Keratinocyte (primary cell): ENCODE measurements around the gene CMYA5. TPM values are rescaled to one million over a fixed set of nuclear protein-coding genes. Genes with fewer than 3 reads are reported as not detected.

Source experiments
- DNase-seq: peaks from one replicate; pipeline ENCODE4 v3.0.0-alpha.2; 2011; ENCODE audit warnings: low read depth, missing footprints, low spot score
- FAIRE-seq: peaks from 2 replicates; lab custom pipeline; 2011; peaks lifted over from hg19 to GRCh38; lab: Jason Lieb, UNC
- H2AFZ ChIP-seq: 2 replicates; pipeline ENCODE4 v1.6.0; 2012; ENCODE audit warnings: low read length, control low read depth, inconsistent platforms; ENCODE audit not compliant: control insufficient read depth
- H3K27ac ChIP-seq: 2 replicates; pipeline ENCODE4 v1.5.1; 2011; ENCODE audit warnings: low read length; ENCODE audit not compliant: control insufficient read depth, insufficient read depth
- H3K27me3 ChIP-seq: 3 replicates; pipeline ENCODE4 v1.6.0; 2011; ENCODE audit warnings: low read length; ENCODE audit not compliant: control insufficient read depth, insufficient read depth; ENCODE audit errors: extremely low read depth
- H3K36me3 ChIP-seq, 2 experiments: 2 replicates in 1 of 2; 3 replicates in 1 of 2; pipeline ENCODE4 v1.5.1; 2011; ENCODE audit warnings: low read length in 2 of 2, mild to moderate bottlenecking in 1 of 2; ENCODE audit not compliant: control insufficient read depth in 2 of 2, insufficient read depth in 2 of 2; ENCODE audit errors: extremely low read depth in 1 of 2
- H3K4me1 ChIP-seq: 3 replicates; pipeline ENCODE4 v1.5.1; 2011; ENCODE audit warnings: low read length; ENCODE audit not compliant: control insufficient read depth, insufficient read depth; ENCODE audit errors: extremely low read depth
- H3K4me2 ChIP-seq: 3 replicates; pipeline ENCODE4 v1.6.0; 2011; ENCODE audit warnings: low read depth, low read length; ENCODE audit not compliant: control insufficient read depth, insufficient read depth; ENCODE audit errors: extremely low read depth
- H3K4me3 ChIP-seq, 3 experiments: fragments of 200-600 bp in 1 of 3; sonication (generic) in 1 of 3; 2 replicates in 2 of 3; 3 replicates in 1 of 3; pipeline ENCODE4 v1.5.1; 2011 to 2016; ENCODE audit warnings: low read length in 3 of 3, mild to moderate bottlenecking in 3 of 3, control low read depth in 2 of 3, inconsistent platforms in 1 of 3, low read depth in 1 of 3, mixed read lengths in 1 of 3, mixed run types in 1 of 3, moderate library complexity in 1 of 3; ENCODE audit not compliant: control insufficient read depth in 2 of 3, insufficient read depth in 2 of 3; ENCODE audit errors: extremely low read depth in 1 of 3
- H3K79me2 ChIP-seq: 2 replicates; pipeline ENCODE4 v1.6.0; 2012; ENCODE audit warnings: low read length; ENCODE audit not compliant: control insufficient read depth, insufficient read depth
- H3K9ac ChIP-seq: 3 replicates; pipeline ENCODE4 v1.6.0; 2011; ENCODE audit warnings: low read length; ENCODE audit not compliant: control insufficient read depth, insufficient read depth; ENCODE audit errors: extremely low read depth
- H3K9me1 ChIP-seq: 3 replicates; pipeline ENCODE4 v1.6.0; 2011; ENCODE audit warnings: low read length; ENCODE audit not compliant: control insufficient read depth, insufficient read depth; ENCODE audit errors: extremely low read depth
- H3K9me3 ChIP-seq: 2 replicates; pipeline ENCODE4 v1.5.1; 2012; ENCODE audit warnings: low read depth, low read length; ENCODE audit not compliant: control insufficient read depth
- H4K20me1 ChIP-seq: 3 replicates; pipeline ENCODE4 v1.6.0; 2011; ENCODE audit warnings: low read length; ENCODE audit not compliant: control insufficient read depth, insufficient read depth; ENCODE audit errors: extremely low read depth
- EZH2 ChIP-seq: IDR thresholded peaks from one replicate; pipeline ENCODE4 v1.6.1; 2012; ENCODE audit warnings: inconsistent platforms, mild to moderate bottlenecking, low read length, moderate library complexity
- dilution Hi-C: fragments of 300-500 bp; cut with MboI; formaldehyde crosslinking; loops from one replicate; pipeline ENCODE4 v1.7.0; 2020; ENCODE audit warnings: low sequenced_read_pairs; ENCODE audit not compliant: extremely low pct_ligation_motif_present
- polyA plus RNA-seq, 5 experiments: library from polyadenylated mRNA; depleted of rRNA in 3 of 5; stranded (reverse) in 3 of 5; stranded (forward) in 1 of 5; unstranded in 1 of 5; fragments of >200 nt; gene quantifications; 1 replicate in 1 of 5; 2 replicates in 3 of 5; 3 replicates in 1 of 5; pipeline versions ENCODE4 v1.2.1 to v1.2.3, GENCODE V29; 2011 to 2012; ENCODE audit warnings: missing spikeins in 2 of 5, low read depth in 1 of 5, low replicate concordance in 1 of 5
- TF ChIP-seq, protein P1 (sequence below), 3 experiments: IDR thresholded peaks in 1 of 3; conservative IDR thresholded peaks in 1 of 3; optimal IDR thresholded peaks in 1 of 3; 2 replicates in 2 of 3; 3 replicates in 1 of 3; pipeline versions ENCODE3 to v1.5.1; 2011; ENCODE audit warnings: low read length in 3 of 3, mild to moderate bottlenecking in 3 of 3, moderate library complexity in 2 of 3, control low read depth in 1 of 3, inconsistent platforms in 1 of 3; ENCODE audit not compliant: insufficient read depth in 2 of 3; ENCODE audit errors: extremely low read depth in 1 of 3

Gene CMYA5
- polyA plus RNA-seq, 1 donor (not counting 4 experiments of a cell fraction or from before 2014, with no cell fraction given), result 0.25 TPM

DNA sequence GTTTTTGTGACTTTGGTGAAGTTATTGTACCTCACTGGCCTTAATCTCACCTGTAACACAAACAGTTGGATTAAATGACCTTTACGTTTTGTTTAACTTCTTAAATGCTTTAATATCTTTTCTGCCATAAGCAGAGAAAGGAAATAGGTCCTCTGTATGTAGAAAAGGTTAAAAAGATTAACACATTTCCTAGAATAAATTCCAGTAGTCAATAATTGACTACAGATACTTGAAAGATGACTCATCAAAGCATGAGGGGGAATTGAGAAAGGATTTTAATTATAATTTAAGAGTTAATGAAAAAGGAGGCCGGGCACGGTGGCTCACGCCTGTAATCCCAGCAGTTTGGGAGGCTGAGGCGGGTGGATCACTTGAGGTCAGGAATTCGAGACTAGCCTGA is 35.8 kb upstream of the CMYA5 start:
- dilution Hi-C loops, result no loop called here
- Histone ChIP-seq H4K20me1 (no peaks in the 10 kb centered on the region), H3K4me2 (no peak overlapping the region), H2AFZ (no peak overlapping the region), H3K79me2 (no peaks in the 10 kb centered on the region), H3K9me3 (no peaks in the 10 kb centered on the region), H3K9me1 (no peaks in the 10 kb centered on the region), H3K4me1 (no peaks in the 10 kb centered on the region), H3K36me3 (peaks cover 0 to 3% of the 10 kb centered on the region in 2 experiments), H3K9ac (no peak overlapping the region), H3K27ac (no peak overlapping the region), H3K27me3 (no peaks in the 10 kb centered on the region), H3K4me3 (no peak overlapping the region)
- FAIRE-seq, result no peak
- no peak for DNase-seq
- no peak for TF ChIP-seq EZH2
- TF ChIP-seq, protein P1, sequence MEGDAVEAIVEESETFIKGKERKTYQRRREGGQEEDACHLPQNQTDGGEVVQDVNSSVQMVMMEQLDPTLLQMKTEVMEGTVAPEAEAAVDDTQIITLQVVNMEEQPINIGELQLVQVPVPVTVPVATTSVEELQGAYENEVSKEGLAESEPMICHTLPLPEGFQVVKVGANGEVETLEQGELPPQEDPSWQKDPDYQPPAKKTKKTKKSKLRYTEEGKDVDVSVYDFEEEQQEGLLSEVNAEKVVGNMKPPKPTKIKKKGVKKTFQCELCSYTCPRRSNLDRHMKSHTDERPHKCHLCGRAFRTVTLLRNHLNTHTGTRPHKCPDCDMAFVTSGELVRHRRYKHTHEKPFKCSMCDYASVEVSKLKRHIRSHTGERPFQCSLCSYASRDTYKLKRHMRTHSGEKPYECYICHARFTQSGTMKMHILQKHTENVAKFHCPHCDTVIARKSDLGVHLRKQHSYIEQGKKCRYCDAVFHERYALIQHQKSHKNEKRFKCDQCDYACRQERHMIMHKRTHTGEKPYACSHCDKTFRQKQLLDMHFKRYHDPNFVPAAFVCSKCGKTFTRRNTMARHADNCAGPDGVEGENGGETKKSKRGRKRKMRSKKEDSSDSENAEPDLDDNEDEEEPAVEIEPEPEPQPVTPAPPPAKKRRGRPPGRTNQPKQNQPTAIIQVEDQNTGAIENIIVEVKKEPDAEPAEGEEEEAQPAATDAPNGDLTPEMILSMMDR (optimal IDR thresholded peaks at IDR 0.05 in 1 of 3, IDR thresholded peaks at IDR 0.05 in 1 of 3, conservative IDR thresholded peaks at IDR 0.05 in 1 of 3; ENCODE audit: extremely low read depth in 1 of 3, insufficient read depth in 2 of 3, low read length in 3 of 3), result no peak

DNA sequence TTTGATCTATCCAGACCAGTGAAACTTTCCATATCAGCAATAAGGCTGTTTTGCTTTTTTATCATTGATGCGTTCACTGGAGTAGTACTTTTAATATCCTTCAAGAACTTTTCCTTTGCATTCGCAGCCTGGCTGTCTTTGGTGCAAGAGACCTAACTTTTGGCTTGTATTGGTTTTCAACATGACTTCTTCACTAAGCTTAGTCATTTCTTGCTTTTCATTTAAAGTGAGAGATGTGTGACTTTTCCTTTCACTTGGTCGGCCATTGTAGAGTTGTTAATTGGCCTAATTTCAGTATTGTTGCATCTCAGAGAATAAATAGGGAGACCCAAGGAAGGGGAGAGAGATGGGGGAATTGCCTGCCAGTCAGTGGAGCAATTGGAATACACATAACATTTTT is 26.4 kb upstream of the CMYA5 start:
- Histone ChIP-seq H3K27ac (no peak overlapping the region), H4K20me1 (no peaks in the 10 kb centered on the region), H3K4me2 (no peak overlapping the region), H2AFZ (no peak overlapping the region), H3K9ac (no peak overlapping the region), H3K4me1 (no peaks in the 10 kb centered on the region), H3K4me3 (no peak overlapping the region), H3K79me2 (no peaks in the 10 kb centered on the region), H3K27me3 (no peaks in the 10 kb centered on the region), H3K36me3 (peaks cover 5 to 6% of the 10 kb centered on the region in 2 experiments), H3K9me1 (no peaks in the 10 kb centered on the region), H3K9me3 (no peaks in the 10 kb centered on the region)
- dilution Hi-C loops, result no loop called here
- no peak for DNase-seq
- TF ChIP-seq, protein P1 (optimal IDR thresholded peaks at IDR 0.05 in 1 of 3, IDR thresholded peaks at IDR 0.05 in 1 of 3, conservative IDR thresholded peaks at IDR 0.05 in 1 of 3; ENCODE audit: extremely low read depth in 1 of 3, insufficient read depth in 2 of 3, low read length in 3 of 3), result no peak
- FAIRE-seq, result no peak
